Brain microvascular endothelial cell (primary cell): ENCODE data around the gene EVA1C.

Source experiments
- DNase-seq: peaks from one replicate; pipeline ENCODE4 v3.0.0-alpha.2; 2020
- H3K27ac ChIP-seq: fragments of 250-450 bp; sonication (Bioruptor Pico); 2 replicates; pipeline ENCODE4 v1.5.1; 2020; ENCODE audit warnings: mild to moderate bottlenecking, moderate library complexity
- H3K27me3 ChIP-seq: fragments of 250-450 bp; sonication (Bioruptor Pico); replicated peaks from 2 replicates; pipeline ENCODE4 v1.5.1; 2020; ENCODE audit warnings: mild to moderate bottlenecking
- H3K36me3 ChIP-seq: fragments of 250-450 bp; sonication (Bioruptor Pico); replicated peaks from 2 replicates; pipeline ENCODE4 v1.5.1; 2020; ENCODE audit warnings: mild to moderate bottlenecking
- H3K4me3 ChIP-seq: 2 replicates; pipeline ENCODE4 v1.5.1; 2011; ENCODE audit warnings: low read depth, mild to moderate bottlenecking, control low read depth, low read length, moderate library complexity
- CTCF ChIP-seq: IDR thresholded peaks from 2 replicates; pipeline ENCODE4 v1.5.1; 2011; ENCODE audit warnings: low read depth, mild to moderate bottlenecking, moderate library complexity, low read length, control low read depth, inconsistent platforms; ENCODE audit errors: missing control alignments
- in situ Hi-C: cut with HindIII; loops from 2 replicates; pipeline ENCODE4 v1.10.0; 2017; ENCODE audit warnings: low sequenced_read_pairs, low pct_ligation_motif_present

The EVA1C gene

GRCh38 chr21:32414579-32415358 lies 2.3 kb downstream of the EVA1C start:
- peak overlapping the region; percentile 53 for H3K27ac ChIP-seq
- in situ Hi-C loops = loop anchor here (25.0 kb wide), 1 partner anchor 148 kb away; no protein-coding TSS in a partner anchor
- H3K36me3 ChIP-seq = no peaks in the 10 kb centered on the region
- TF ChIP-seq CTCF = peak; percentile 75
- H3K27me3 ChIP-seq = no peaks in the 10 kb centered on the region
- DNase-seq = no peak
- no peak overlapping the region for H3K4me3 ChIP-seq

- TF ChIP-seq CTCF = no peak
- Histone ChIP-seq H3K27ac (no peak overlapping the region), H3K36me3 (no peaks in the 10 kb centered on the region), H3K27me3 (no peaks in the 10 kb centered on the region), H3K4me3 (no peak overlapping the region)
- DNase-seq = no peak
- in situ Hi-C loops = loop anchor here (25.0 kb wide), 1 partner anchor 147 kb away; no protein-coding TSS in a partner anchor
Measured at GRCh38 chr21:32415451-32416398, 3.2 kb downstream of the EVA1C start.

GRCh38 chr21:32418146-32418545 lies 5.6 kb downstream of the EVA1C start:
- H3K27me3 ChIP-seq = no peaks in the 10 kb centered on the region
- no peaks in the 10 kb centered on the region for H3K36me3 ChIP-seq
- no peak overlapping the region for H3K27ac ChIP-seq
- DNase-seq = no peak
- no peak overlapping the region for H3K4me3 ChIP-seq
- TF ChIP-seq CTCF = no peak
- in situ Hi-C loops = loop anchor here (25.0 kb wide), 1 partner anchor 144 kb away; no protein-coding TSS in a partner anchor

- Histone ChIP-seq H3K27me3 (no peaks in the 10 kb centered on the region), H3K4me3 (no peak overlapping the region), H3K27ac (no peak overlapping the region), H3K36me3 (no peaks in the 10 kb centered on the region)
- in situ Hi-C loops = loop anchor here (25.0 kb wide), 1 partner anchor 140 kb away; no protein-coding TSS in a partner anchor
- no peak for DNase-seq
- no peak for TF ChIP-seq CTCF
Measured at GRCh38 chr21:32422064-32422463, 9.6 kb downstream of the EVA1C start.

GRCh38 chr21:32423320-32424190 lies 11.0 kb downstream of the EVA1C start:
- H3K4me3 ChIP-seq = no peak overlapping the region
- peak overlapping the region; percentile 67 for H3K27ac ChIP-seq
- no peaks in the 10 kb centered on the region for H3K36me3 ChIP-seq
- peak; percentile 84 for DNase-seq
- TF ChIP-seq CTCF = no peak
- H3K27me3 ChIP-seq = no peaks in the 10 kb centered on the region
- in situ Hi-C loops = loop anchor here (25.0 kb wide), 1 partner anchor 139 kb away; no protein-coding TSS in a partner anchor
